ENCODE results near the gene ACTR3.

The ACTR3 gene

GRCh38 chr2:113974727-113975126 lies 84.8 kb downstream of the ACTR3 start:
- no peak overlapping the region for H3K4me3 ChIP-seq (ENCODE audit: low read depth, low read length)
- no peak for DNase-seq (ENCODE audit: low read depth)
- TF ChIP-seq MYC (IDR thresholded peaks at IDR 0.05; ENCODE audit: low read depth, low read length) (no peak), CTCF (IDR thresholded peaks at IDR 0.05; ENCODE audit: low read depth, low read length) (no peak), POLR2A (IDR thresholded peaks at IDR 0.05; ENCODE audit: extremely low read depth, insufficient read length) (no peak), MAX (IDR thresholded peaks at IDR 0.05; ENCODE audit: low read depth, low read length) (no peak)

GRCh38 chr2:113976277-113976928 lies 86.5 kb downstream of the ACTR3 start:
- no peak overlapping the region for H3K4me3 ChIP-seq (ENCODE audit: low read depth, low read length)
- TF ChIP-seq MYC (IDR thresholded peaks at IDR 0.05; ENCODE audit: low read depth, low read length) (no peak), MAX (IDR thresholded peaks at IDR 0.05; ENCODE audit: low read depth, low read length) (no peak), POLR2A (IDR thresholded peaks at IDR 0.05; ENCODE audit: extremely low read depth, insufficient read length) (no peak), CTCF (IDR thresholded peaks at IDR 0.05; ENCODE audit: low read depth, low read length) (no peak)
- DNase-seq (ENCODE audit: low read depth), result peak; percentile 68

- H3K4me3 ChIP-seq (ENCODE audit: low read depth, low read length), result no peak overlapping the region
- TF ChIP-seq MAX (IDR thresholded peaks at IDR 0.05; ENCODE audit: low read depth, low read length) (no peak), POLR2A (IDR thresholded peaks at IDR 0.05; ENCODE audit: extremely low read depth, insufficient read length) (no peak), CTCF (IDR thresholded peaks at IDR 0.05; ENCODE audit: low read depth, low read length) (no peak), MYC (IDR thresholded peaks at IDR 0.05; ENCODE audit: low read depth, low read length) (no peak; the same call in 1 of the 2 replicates)
- peak; percentile 36 for DNase-seq (ENCODE audit: low read depth)
Measured at GRCh38 chr2:113977060-113977659, 87.3 kb downstream of the ACTR3 start.

GRCh38 chr2:113977660-113978523 lies 88.0 kb downstream of the ACTR3 start:
- no peak overlapping the region for H3K4me3 ChIP-seq (ENCODE audit: low read depth, low read length)
- peak; percentile 70 for DNase-seq (ENCODE audit: low read depth)
- no peak for TF ChIP-seq MAX (IDR thresholded peaks at IDR 0.05; ENCODE audit: low read depth, low read length)
- TF ChIP-seq POLR2A (IDR thresholded peaks at IDR 0.05; ENCODE audit: extremely low read depth, insufficient read length), result no peak
- TF ChIP-seq CTCF (IDR thresholded peaks at IDR 0.05; ENCODE audit: low read depth, low read length), result peak; percentile 23
- TF ChIP-seq MYC (IDR thresholded peaks at IDR 0.05; ENCODE audit: low read depth, low read length), result no peak; the same call in 1 of the 2 replicates

GRCh38 chr2:113978524-113979190 lies 88.8 kb downstream of the ACTR3 start:
- TF ChIP-seq CTCF (IDR thresholded peaks at IDR 0.05; ENCODE audit: low read depth, low read length) (no peak), POLR2A (IDR thresholded peaks at IDR 0.05; ENCODE audit: extremely low read depth, insufficient read length) (no peak), MAX (IDR thresholded peaks at IDR 0.05; ENCODE audit: low read depth, low read length) (no peak), MYC (IDR thresholded peaks at IDR 0.05; ENCODE audit: low read depth, low read length) (no peak)
- no peak overlapping the region for H3K4me3 ChIP-seq (ENCODE audit: low read depth, low read length)
- DNase-seq (ENCODE audit: low read depth), result no peak
